Body of pancreas (tissue), 4 donors: Measurements from ENCODE around the gene ADK.

Experiments used
- POLR2A ChIP-seq, 3 donors: fragments of 450-650 bp; IDR thresholded peaks; one replicate each; pipeline ENCODE4 v1.6.1; 2016; ENCODE audit warnings: antibody characterized with exemption in 3 of 3, mild to moderate bottlenecking in 2 of 3
- TF ChIP-seq, protein P1 (sequence below), 7 experiments: fragments of 450-650 bp in 4 of 7; fragments of 200-600 bp in 3 of 7; sonication (generic) in 3 of 7; IDR thresholded peaks; one replicate each; pipeline ENCODE4 v1.5.1; 2016 to 2019; ENCODE audit warnings: antibody characterized with exemption in 7 of 7

DNA sequence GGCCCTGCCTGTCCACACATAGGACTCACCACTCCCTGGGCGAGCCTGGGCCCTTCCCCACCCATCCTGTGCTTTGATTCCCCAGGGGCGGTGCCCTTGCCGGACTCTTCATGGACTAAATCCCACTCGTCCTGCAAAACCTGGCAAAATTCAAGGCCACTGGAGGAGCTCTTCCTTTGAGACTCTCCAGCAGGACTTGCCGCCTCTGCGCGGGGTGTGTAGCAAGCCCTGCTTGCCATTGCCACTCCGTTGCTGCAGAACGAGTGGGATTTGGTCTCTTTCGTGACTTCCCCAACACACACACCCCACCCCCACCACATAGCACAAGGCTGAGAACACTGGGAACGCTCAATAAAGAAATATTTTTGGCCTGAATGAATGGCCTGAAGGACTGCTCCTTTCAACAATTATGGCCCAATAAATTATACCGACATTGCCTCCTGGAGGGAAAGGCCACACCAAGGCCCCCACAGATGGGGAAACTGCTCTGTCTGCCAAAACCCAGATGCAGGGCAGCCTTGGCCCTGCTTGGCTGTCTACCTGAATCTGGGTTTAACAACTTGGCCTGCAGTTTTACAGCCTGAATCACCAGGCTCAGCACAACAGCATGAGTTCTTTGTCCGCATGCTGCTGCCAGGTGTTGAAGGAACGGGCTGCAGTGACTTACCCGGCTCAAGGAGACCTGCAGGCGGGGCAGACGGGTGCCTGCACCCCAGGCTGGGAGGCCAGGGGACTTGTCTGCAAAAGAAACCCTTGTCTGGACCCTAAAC is 602.6 kb downstream of the ADK start:
- TF ChIP-seq, protein P1, sequence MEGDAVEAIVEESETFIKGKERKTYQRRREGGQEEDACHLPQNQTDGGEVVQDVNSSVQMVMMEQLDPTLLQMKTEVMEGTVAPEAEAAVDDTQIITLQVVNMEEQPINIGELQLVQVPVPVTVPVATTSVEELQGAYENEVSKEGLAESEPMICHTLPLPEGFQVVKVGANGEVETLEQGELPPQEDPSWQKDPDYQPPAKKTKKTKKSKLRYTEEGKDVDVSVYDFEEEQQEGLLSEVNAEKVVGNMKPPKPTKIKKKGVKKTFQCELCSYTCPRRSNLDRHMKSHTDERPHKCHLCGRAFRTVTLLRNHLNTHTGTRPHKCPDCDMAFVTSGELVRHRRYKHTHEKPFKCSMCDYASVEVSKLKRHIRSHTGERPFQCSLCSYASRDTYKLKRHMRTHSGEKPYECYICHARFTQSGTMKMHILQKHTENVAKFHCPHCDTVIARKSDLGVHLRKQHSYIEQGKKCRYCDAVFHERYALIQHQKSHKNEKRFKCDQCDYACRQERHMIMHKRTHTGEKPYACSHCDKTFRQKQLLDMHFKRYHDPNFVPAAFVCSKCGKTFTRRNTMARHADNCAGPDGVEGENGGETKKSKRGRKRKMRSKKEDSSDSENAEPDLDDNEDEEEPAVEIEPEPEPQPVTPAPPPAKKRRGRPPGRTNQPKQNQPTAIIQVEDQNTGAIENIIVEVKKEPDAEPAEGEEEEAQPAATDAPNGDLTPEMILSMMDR (IDR thresholded peaks at IDR 0.05) = no peak
- no peak for TF ChIP-seq POLR2A (IDR thresholded peaks at IDR 0.05)
